GM12891 (cell line): ENCODE data around the gene SYT15B.
"Not testable (repeated sequence)": the region's sequence is repeated elsewhere in the genome, so short reads cannot be mapped to it uniquely, and the experiment has no call there.

Source experiments
- POLR2AphosphoS5 ChIP-seq: IDR thresholded peaks from 2 replicates; pipeline ENCODE4 v1.6.1; 2011; ENCODE audit warnings: low read depth, low read length, control low read depth
- SPI1 ChIP-seq: IDR thresholded peaks from 2 replicates; pipeline ENCODE4 v1.6.1; 2011; ENCODE audit warnings: low read depth, low read length, control low read depth

GRCh38 chr10:47725740-47726139, 37.7 kb downstream of the SYT15B start:
- TF ChIP-seq POLR2AphosphoS5, SPI1: not testable (repeated sequence)
